ENCODE results near the gene PITPNM1.

- no peak for TF ChIP-seq CTCF (IDR thresholded peaks at IDR 0.05; ENCODE audit: poor library complexity)
- TF ChIP-seq EZH2 (IDR thresholded peaks at IDR 0.05; ENCODE audit: borderline replicate concordance), result no peak
- no peak for TF ChIP-seq EZH2phosphoT487 (IDR thresholded peaks at IDR 0.05; ENCODE audit: low read depth, severe bottlenecking, unreplicated experiment)
Measured at GRCh38 chr11:67468456-67468758, 36.8 kb downstream of the PITPNM1 start.

All from hepatocyte (in vitro differentiated cells).